ENCODE results near the gene SLC25A38.

SLC25A38 gene

GRCh38 chr3:39408493-39409372, 25.6 kb downstream of the SLC25A38 start:
- DNase-seq (ENCODE audit: low read depth, low spot score): no peak
- peak overlapping the region; percentile 89 for H3K4me3 ChIP-seq (ENCODE audit: low read depth, low read length)
- POLR2A ChIA-PET: interaction anchor here (0.6 to 0.7 kb wide), 2 partner anchors 89 to 99 kb away, joined by 3 to 4 read pairs; no protein-coding TSS in a partner anchor
- CTCF ChIA-PET: interaction anchor here (0.7 to 4.9 kb wide), 5 partner anchors 8 to 282 kb away, joined by 3 to 33 read pairs (median 6); no protein-coding TSS in a partner anchor
- no peak for TF ChIP-seq CTCF (IDR thresholded peaks at IDR 0.05; ENCODE audit: insufficient read depth, low read length, missing control alignments)

GRCh38 chr3:39409514-39410136, 26.5 kb downstream of the SLC25A38 start:
- TF ChIP-seq CTCF (IDR thresholded peaks at IDR 0.05; ENCODE audit: insufficient read depth, low read length, missing control alignments): no peak
- H3K4me3 ChIP-seq (ENCODE audit: low read depth, low read length): no peak overlapping the region
- DNase-seq (ENCODE audit: low read depth, low spot score): no peak
- POLR2A ChIA-PET: interaction anchor here (0.6 kb wide), 1 partner anchor 98 kb away, joined by 4 read pairs; no protein-coding TSS in a partner anchor
- CTCF ChIA-PET: interaction anchor here (4.9 kb wide), 1 partner anchor 7 kb away, joined by 33 read pairs; no protein-coding TSS in a partner anchor

- TF ChIP-seq CTCF (IDR thresholded peaks at IDR 0.05; ENCODE audit: insufficient read depth, low read length, missing control alignments): no peak
- ChIA-PET POLR2A (no interaction called here), CTCF (no interaction called here)
- no peak for DNase-seq (ENCODE audit: low read depth, low spot score)
- no peak overlapping the region for H3K4me3 ChIP-seq (ENCODE audit: low read depth, low read length)
Observed at GRCh38 chr3:39410893-39411292, 27.7 kb downstream of the SLC25A38 start.

GRCh38 chr3:39412668-39413260, 29.6 kb downstream of the SLC25A38 start:
- DNase-seq (ENCODE audit: low read depth, low spot score): no peak
- TF ChIP-seq CTCF (IDR thresholded peaks at IDR 0.05; ENCODE audit: insufficient read depth, low read length, missing control alignments): no peak
- ChIA-PET CTCF (interaction anchor here (0.8 kb wide), 2 partner anchors 35 to 86 kb away, joined by 3 read pairs; no protein-coding TSS in a partner anchor), POLR2A (no interaction called here)
- no peak overlapping the region for H3K4me3 ChIP-seq (ENCODE audit: low read depth, low read length)

GRCh38 chr3:39413691-39414420, 30.7 kb downstream of the SLC25A38 start:
- DNase-seq (ENCODE audit: low read depth, low spot score): no peak
- CTCF ChIA-PET: interaction anchor here (0.8 to 4.7 kb wide), 3 partner anchors 33 to 85 kb away, joined by 3 to 51 read pairs (median 26); no protein-coding TSS in a partner anchor
- POLR2A ChIA-PET: no interaction called here
- no peak overlapping the region for H3K4me3 ChIP-seq (ENCODE audit: low read depth, low read length)
- TF ChIP-seq CTCF (IDR thresholded peaks at IDR 0.05; ENCODE audit: insufficient read depth, low read length, missing control alignments): no peak
